CD4-positive, alpha-beta T cell treated with Interferon gamma for 1 hour (primary cell): ENCODE data around the gene MTSS2.
"Not testable (repeated sequence)": the region's sequence is repeated elsewhere in the genome, so short reads cannot be mapped to it uniquely, and the experiment has no call there.

ENCODE experiments used
- DNase-seq: peaks from one replicate; pipeline ENCODE4 v3.0.0-alpha.2; 2020

Gene MTSS2

GRCh38 chr16:70685061-70685937, 554 bp downstream of the MTSS2 start:
- DNase-seq, result no peak

GRCh38 chr16:70684146-70685060, 1.4 kb downstream of the MTSS2 start:
- no peak for DNase-seq

- no peak for DNase-seq
Measured at GRCh38 chr16:70683146-70683944, 2.5 kb downstream of the MTSS2 start.

- no peak for DNase-seq
Measured at GRCh38 chr16:70682239-70683145, 3.4 kb downstream of the MTSS2 start.

- no peak for DNase-seq
Measured at GRCh38 chr16:70681382-70682238, 4.2 kb downstream of the MTSS2 start.

GRCh38 chr16:70680495-70681381, 5.1 kb downstream of the MTSS2 start:
- no peak for DNase-seq

GRCh38 chr16:70679671-70680494, 6.0 kb downstream of the MTSS2 start:
- no peak for DNase-seq

- no peak for DNase-seq
Measured at GRCh38 chr16:70678898-70679670, 6.8 kb downstream of the MTSS2 start.

GRCh38 chr16:70678121-70678897, 7.5 kb downstream of the MTSS2 start:
- no peak for DNase-seq

- DNase-seq, result no peak
Measured at GRCh38 chr16:70677499-70678120, 8.2 kb downstream of the MTSS2 start.

GRCh38 chr16:70676675-70677498, 9.0 kb downstream of the MTSS2 start:
- no peak for DNase-seq

- no peak for DNase-seq
Measured at GRCh38 chr16:70675851-70676513, 9.9 kb downstream of the MTSS2 start.

- DNase-seq, result no peak
Measured at GRCh38 chr16:70674221-70675014, 11.4 kb downstream of the MTSS2 start.

GRCh38 chr16:70670938-70671337, 14.9 kb downstream of the MTSS2 start:
- not testable (repeated sequence) for DNase-seq
